Common myeloid progenitor, CD34-positive (primary cell): ENCODE data around the gene PARPBP. TPM values are rescaled to one million over a fixed set of nuclear protein-coding genes. Genes with fewer than 3 reads are reported as not detected.
A peak's percentile ranks its signal among the peaks of the same experiment; 100 is the strongest.
"Not testable (repeated sequence)": the region's sequence is repeated elsewhere in the genome, so short reads cannot be mapped to it uniquely, and the experiment has no call there.

Experiments used
- CTCF ChIA-PET: fragments of 350-600 bp; sonication (Branson Sonifier 250); formaldehyde crosslinking; loops from one replicate; lab custom pipeline; 2021; ENCODE audit warnings: antibody characterized with exemption; lab: Charles Lee
- POLR2A ChIA-PET: fragments of 350-600 bp; sonication (Branson Sonifier 250); formaldehyde crosslinking; loops from one replicate; lab custom pipeline; 2021; ENCODE audit warnings: antibody characterized with exemption; lab: Charles Lee
- DNase-seq, 3 donors: peaks; one replicate each; pipeline versions ENCODE4 v3.0.0 to v3.0.0-alpha.2; 2013
- H3K27ac ChIP-seq, 2 experiments: 1 replicate in 1 of 2; 2 replicates in 1 of 2; pipeline ENCODE4 v1.7.0; 2013; ENCODE audit warnings: inconsistent platforms in 2 of 2, low read length in 2 of 2, mild to moderate bottlenecking in 2 of 2, low read depth in 1 of 2, moderate library complexity in 1 of 2; ENCODE audit not compliant: severe bottlenecking in 2 of 2, insufficient read depth in 1 of 2, poor library complexity in 1 of 2
- H3K27me3 ChIP-seq, 5 experiments: replicated peaks in 2 of 5; 1 replicate in 3 of 5; 2 replicates in 2 of 5; pipeline versions ENCODE4 v1.6.1 to v1.7.0; 2013; ENCODE audit warnings: low read length in 4 of 5, mild to moderate bottlenecking in 2 of 5, moderate library complexity in 2 of 5, inconsistent platforms in 1 of 5; ENCODE audit not compliant: insufficient read depth in 5 of 5, control insufficient read depth in 4 of 5
- H3K36me3 ChIP-seq, 4 experiments: 1 replicate in 2 of 4; 2 replicates in 2 of 4; pipeline versions ENCODE4 v1.6.1 to v1.7.0; 2013; ENCODE audit warnings: low read length in 3 of 4, control low read depth in 1 of 4, mild to moderate bottlenecking in 1 of 4; ENCODE audit not compliant: control insufficient read depth in 4 of 4, insufficient read depth in 4 of 4
- H3K4me1 ChIP-seq, 4 experiments: 1 replicate in 3 of 4; 2 replicates in 1 of 4; pipeline versions ENCODE4 v1.6.1 to v1.7.1; 2013; ENCODE audit warnings: low read length in 3 of 4, mild to moderate bottlenecking in 3 of 4, control low read depth in 1 of 4, inconsistent platforms in 1 of 4, moderate library complexity in 1 of 4; ENCODE audit not compliant: control insufficient read depth in 4 of 4, insufficient read depth in 4 of 4; ENCODE audit errors: control extremely low read depth in 1 of 4
- H3K4me3 ChIP-seq, 7 experiments: 1 replicate in 4 of 7; 2 replicates in 3 of 7; pipeline versions ENCODE4 v1.5.1 to v1.7.0; 2013; ENCODE audit warnings: mild to moderate bottlenecking in 7 of 7, low read length in 6 of 7, moderate library complexity in 6 of 7, inconsistent platforms in 2 of 7, low read depth in 2 of 7, control low read depth in 1 of 7; ENCODE audit not compliant: insufficient read depth in 4 of 7, control insufficient read depth in 1 of 7; ENCODE audit errors: extremely low read depth in 1 of 7
- H3K9me3 ChIP-seq, 5 experiments: 1 replicate in 4 of 5; 2 replicates in 1 of 5; pipeline versions ENCODE4 v1.6.1 to v1.7.1; 2013; ENCODE audit warnings: low read length in 4 of 5, mild to moderate bottlenecking in 2 of 5, inconsistent platforms in 1 of 5, low read depth in 1 of 5, moderate library complexity in 1 of 5; ENCODE audit not compliant: control insufficient read depth in 4 of 5, insufficient read depth in 2 of 5; ENCODE audit errors: control extremely low read depth in 1 of 5
- WGBS: methylation state at CpG from one replicate; pipeline ENCODE4 v1.1.5; 2013; ENCODE audit not compliant: insufficient coverage; 5-methylcytosine and 5-hydroxymethylcytosine counted together
- polyA plus RNA-seq: library from polyadenylated mRNA; unstranded; fragments of 120-200 nt; gene quantifications from one replicate; pipeline ENCODE4 v1.2.1, GENCODE V29; 2013

The PARPBP gene
- polyA plus RNA-seq: 11.6 TPM

DNA sequence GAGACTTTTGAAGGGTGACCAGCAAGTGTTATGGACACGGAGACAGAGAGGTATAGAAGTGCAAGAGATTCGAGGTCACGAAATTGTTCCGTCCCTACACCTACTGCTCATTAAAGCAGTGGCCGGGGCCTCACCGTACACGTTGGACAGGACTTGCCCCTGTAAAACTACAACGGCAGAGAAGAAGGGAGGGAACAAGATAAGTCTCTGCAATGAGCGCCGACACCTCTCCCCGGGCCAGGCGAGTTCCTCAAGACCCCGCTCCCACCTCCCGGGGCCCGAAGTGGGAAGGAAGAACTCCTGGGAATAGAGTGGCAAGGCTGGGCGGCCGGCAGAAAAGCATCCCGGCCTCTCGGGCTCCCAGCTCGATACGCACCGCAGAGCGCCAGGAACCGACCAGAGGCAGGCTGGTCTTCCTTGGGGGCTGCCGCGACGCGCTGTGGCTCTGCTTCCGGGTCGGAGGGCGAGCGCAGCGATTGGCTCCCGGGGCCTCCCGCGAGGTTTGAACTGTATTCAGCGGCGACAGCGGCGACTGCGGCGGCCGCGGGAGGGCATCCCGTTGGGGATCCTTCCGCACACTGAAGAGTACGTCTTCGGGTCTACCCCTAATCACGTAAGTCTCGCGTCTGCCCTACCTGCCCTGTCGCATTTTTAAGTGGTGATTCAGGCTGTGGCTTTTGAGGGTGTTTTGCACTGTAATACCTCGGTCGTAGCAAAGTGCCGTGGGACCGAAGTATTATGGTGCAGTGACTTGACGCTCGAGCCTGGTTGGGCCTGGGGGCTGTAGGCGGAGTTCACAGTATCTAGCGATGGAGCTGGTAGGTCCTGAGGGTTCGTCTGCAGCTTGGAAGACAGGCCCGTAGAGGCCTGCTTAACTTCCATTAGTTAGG lies at the start of gene PARPBP, which contains the start of gene NUP37:
TSS of gene PARPBP (plus strand) at position 510 of the 890 bp plus-strand sequence. CDS start 3,706 bp downstream, outside the sequence.
TSS of gene NUP37 (minus strand) at position 441 of the 890 bp plus-strand sequence. CDS start 1,596 bp downstream, outside the sequence.
- Histone ChIP-seq H3K27me3 (no peaks in the 10 kb centered on the region), H3K27ac (peak within 1 kb of the TSS; percentile 80 to 94), H3K4me1 (peaks cover 5 to 26% (median 17%) of the 10 kb centered on the region in 4 experiments), H3K9me3 (no peaks in the 10 kb centered on the region), H3K36me3 (peaks cover under 1 to 28% (median 9%) of the 10 kb centered on the region in 4 experiments), H3K4me3 (peak within 1 kb of the TSS; percentile 81 to 95 (median 87))
- DNase-seq: peak; percentile 89 to 95 (median 95)
- POLR2A ChIA-PET: no interaction called here
- CTCF ChIA-PET: interaction anchor here (1.3 kb wide), 1 partner anchor 21 kb away, joined by 4 read pairs; no protein-coding TSS in a partner anchor
- under 1% methylated on average over 60 of the region's 62 CpGs for WGBS

- H3K27me3 ChIP-seq, H3K9me3 ChIP-seq, H3K4me1 ChIP-seq, CTCF ChIA-PET, H3K27ac ChIP-seq, H3K4me3 ChIP-seq, DNase-seq: not testable (repeated sequence)
- peaks cover 7 to 25% (median 14%) of the 10 kb centered on the region in 4 experiments for H3K36me3 ChIP-seq
- POLR2A ChIA-PET: interaction anchor here (0.6 kb wide), 1 partner anchor 143 kb away, joined by 5 read pairs; no protein-coding TSS in a partner anchor
- WGBS: 100% methylated on average over 6 of the region's 7 CpGs
Observed at GRCh38 chr12:102072092-102072491, 47.9 kb upstream of the PARPBP start.

- WGBS: 80% methylated on average over 1 of the region's 4 CpGs
- no peak for DNase-seq
- no peak overlapping the region for H3K4me3 ChIP-seq
- ChIA-PET POLR2A (no interaction called here), CTCF (no interaction called here)
- H3K4me1 ChIP-seq: no peaks in the 10 kb centered on the region
- no peaks in the 10 kb centered on the region for H3K27me3 ChIP-seq
- no peaks in the 10 kb centered on the region for H3K9me3 ChIP-seq
- H3K36me3 ChIP-seq: peaks cover 7 to 57% (median 37%) of the 10 kb centered on the region in 4 experiments
- H3K27ac ChIP-seq: no peak overlapping the region
Observed at GRCh38 chr12:102080842-102081241, 39.1 kb upstream of the PARPBP start.

- 98% methylated on average over 34 of the region's 38 CpGs for WGBS
- POLR2A ChIA-PET, CTCF ChIA-PET: not testable (repeated sequence)
Observed at GRCh38 chr12:102089228-102089835, 30.7 kb upstream of the PARPBP start.

GRCh38 chr12:102093319-102093718 lies 26.7 kb upstream of the PARPBP start:
- Histone ChIP-seq H3K27ac (no peak overlapping the region), H3K9me3 (peaks cover 0 to 4% (median 1%) of the 10 kb centered on the region in 5 experiments), H3K36me3 (peaks cover 6 to 27% (median 17%) of the 10 kb centered on the region in 4 experiments), H3K4me1 (no peaks in the 10 kb centered on the region), H3K4me3 (no peak overlapping the region), H3K27me3 (no peaks in the 10 kb centered on the region)
- CTCF ChIA-PET: no interaction called here
- DNase-seq: no peak
- POLR2A ChIA-PET: no interaction called here

More at GRCh38 chr12:102089228-102089835, 30.7 kb upstream of the PARPBP start:
- not testable (repeated sequence) for H3K27me3 ChIP-seq, H3K27ac ChIP-seq, H3K4me3 ChIP-seq, H3K4me1 ChIP-seq, H3K9me3 ChIP-seq, DNase-seq
- peaks cover 6 to 28% (median 15%) of the 10 kb centered on the region in 4 experiments for H3K36me3 ChIP-seq

DNA sequence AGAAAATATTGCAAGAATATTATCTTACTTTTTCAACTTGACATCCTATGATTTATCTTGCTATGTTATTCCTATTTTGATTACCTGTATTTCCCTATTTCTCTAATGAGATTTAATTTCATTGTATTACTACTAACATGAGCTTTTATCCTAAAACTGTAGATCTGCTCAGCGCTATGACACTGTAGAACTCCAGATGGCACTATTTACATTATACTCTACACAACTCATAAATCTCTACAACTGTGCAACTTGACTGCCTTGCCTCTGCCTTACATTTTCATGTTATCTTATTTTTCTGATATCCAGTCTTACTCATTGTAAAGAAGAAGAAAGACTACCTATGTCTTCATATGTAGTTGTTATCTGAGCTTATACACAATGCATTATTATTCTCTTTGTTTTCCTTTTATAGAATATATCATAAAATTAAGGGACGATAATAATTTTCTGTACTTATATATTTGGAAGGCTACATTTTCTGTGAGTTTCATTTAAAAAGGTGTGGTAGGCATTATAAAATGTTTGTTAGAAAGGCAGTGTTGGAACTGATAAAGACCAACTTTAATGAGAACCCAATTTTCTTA lies 24.2 kb upstream of the PARPBP start:
- H3K4me1 ChIP-seq: no peaks in the 10 kb centered on the region
- no peaks in the 10 kb centered on the region for H3K9me3 ChIP-seq
- peaks cover 0 to 36% (median 16%) of the 10 kb centered on the region in 4 experiments for H3K36me3 ChIP-seq
- WGBS: 86% methylated on average over 1 of the region's 2 CpGs
- H3K27ac ChIP-seq: no peak overlapping the region
- no peaks in the 10 kb centered on the region for H3K27me3 ChIP-seq
- POLR2A ChIA-PET: no interaction called here
- H3K4me3 ChIP-seq: no peak overlapping the region
- DNase-seq: peak; percentile 25 to 59 (median 53)
- CTCF ChIA-PET: interaction anchor here (0.6 to 1.8 kb wide), 11 partner anchors 35 to 673 kb away, joined by 3 to 7 read pairs (median 3); no protein-coding TSS in a partner anchor
